Stimulated activated CD4-positive, alpha-beta T cell treated with anti-CD3 and anti-CD28 coated beads, TNF-alpha, amount 100 ng/mL, for 4 hours (primary cell): Measurements from ENCODE around the gene PAX2.

Experiments
- DNase-seq, 3 experiments: peaks; one replicate each; pipeline ENCODE4 v3.0.0-alpha.2; 2020; ENCODE audit warnings: low read depth in 3 of 3

Gene PAX2

DNA sequence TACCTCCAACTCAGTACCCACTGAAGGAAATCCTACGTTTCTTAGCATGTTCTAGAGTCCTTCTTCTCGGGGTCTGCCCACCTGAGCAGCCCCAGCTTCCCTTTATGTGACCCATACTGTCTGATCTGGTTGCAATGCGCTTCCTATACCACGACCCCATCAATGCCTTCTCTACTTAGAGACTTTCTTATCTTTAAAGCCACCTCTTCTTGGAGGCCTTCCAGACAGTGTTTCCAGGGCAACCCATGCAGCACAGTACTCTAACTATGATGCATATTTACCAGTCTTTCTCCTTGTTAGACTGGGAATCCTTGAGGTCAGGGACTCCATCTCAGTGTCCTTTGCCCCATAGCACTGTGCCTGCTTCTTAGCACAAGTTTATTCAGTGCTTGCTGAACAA lies 112.9 kb downstream of the PAX2 start:
- DNase-seq, result no peak

DNA sequence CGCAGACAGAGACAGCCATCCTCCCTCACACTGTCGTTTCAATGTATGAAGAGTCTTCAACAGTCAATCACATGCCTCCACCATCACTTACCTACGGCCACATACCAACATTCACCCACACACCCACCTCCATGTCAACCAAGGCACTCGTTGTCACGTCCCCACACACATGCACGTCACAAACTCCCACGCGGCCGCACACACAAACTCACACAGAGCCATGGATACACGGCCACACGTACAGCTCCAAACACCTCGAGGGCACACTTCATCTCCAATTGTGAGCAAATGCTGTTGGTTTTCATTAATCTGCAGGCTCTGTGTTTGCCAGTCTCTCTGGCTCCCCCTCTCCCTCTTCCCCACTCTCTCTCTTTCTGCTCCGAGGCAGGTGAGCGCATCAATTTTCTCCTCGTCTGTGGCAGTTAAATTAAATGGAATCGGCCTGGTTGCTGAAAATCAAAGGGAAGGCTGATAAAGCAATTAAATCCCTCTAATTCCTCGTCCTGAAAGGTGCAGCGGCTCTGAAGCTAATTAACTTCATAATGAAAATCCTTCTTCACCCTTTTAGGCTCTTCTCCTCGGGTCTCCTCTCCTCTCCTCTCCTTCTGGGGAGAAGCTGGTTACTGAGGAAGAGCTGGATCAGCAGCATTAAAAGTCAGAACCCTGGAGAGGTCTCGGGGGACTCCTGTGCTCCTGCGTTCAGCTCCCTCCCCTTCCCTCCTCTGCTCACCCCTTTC lies 113.5 kb downstream of the PAX2 start:
- DNase-seq, result no peak

DNA sequence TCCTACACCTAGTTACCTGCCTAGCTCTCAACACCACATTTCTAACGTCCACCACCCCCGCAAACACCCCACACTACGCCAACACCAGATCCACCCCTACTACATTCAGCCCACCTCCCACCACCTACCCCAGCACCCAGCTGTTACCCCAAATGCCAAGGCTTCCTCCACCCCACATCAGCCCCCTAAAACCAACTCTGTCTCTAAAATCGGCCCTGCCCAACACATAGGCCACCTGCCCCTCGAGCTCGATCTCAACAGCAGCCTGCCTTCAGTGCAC lies 114.0 kb downstream of the PAX2 start:
- no peak for DNase-seq

DNA sequence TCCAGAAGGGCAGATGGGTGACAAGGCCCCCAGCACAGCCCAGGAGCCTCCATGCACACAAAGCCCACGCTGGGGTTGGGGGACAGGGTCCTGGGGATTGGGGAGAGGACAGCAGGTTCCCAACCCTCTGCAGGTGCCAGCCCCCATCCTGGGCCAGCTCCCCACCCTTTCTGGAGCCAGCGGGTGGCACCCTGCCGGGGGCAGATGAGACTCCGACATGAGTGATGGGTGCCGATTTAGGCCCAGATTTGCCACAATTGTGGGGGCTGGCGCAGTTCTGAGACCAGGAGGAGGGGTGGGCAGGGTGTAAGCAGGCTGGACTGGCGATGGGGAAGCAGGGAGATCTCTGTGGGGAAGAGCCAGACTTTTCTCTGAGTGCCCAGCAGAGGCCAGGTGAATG lies 118.1 kb downstream of the PAX2 start:
- no peak for DNase-seq

DNA sequence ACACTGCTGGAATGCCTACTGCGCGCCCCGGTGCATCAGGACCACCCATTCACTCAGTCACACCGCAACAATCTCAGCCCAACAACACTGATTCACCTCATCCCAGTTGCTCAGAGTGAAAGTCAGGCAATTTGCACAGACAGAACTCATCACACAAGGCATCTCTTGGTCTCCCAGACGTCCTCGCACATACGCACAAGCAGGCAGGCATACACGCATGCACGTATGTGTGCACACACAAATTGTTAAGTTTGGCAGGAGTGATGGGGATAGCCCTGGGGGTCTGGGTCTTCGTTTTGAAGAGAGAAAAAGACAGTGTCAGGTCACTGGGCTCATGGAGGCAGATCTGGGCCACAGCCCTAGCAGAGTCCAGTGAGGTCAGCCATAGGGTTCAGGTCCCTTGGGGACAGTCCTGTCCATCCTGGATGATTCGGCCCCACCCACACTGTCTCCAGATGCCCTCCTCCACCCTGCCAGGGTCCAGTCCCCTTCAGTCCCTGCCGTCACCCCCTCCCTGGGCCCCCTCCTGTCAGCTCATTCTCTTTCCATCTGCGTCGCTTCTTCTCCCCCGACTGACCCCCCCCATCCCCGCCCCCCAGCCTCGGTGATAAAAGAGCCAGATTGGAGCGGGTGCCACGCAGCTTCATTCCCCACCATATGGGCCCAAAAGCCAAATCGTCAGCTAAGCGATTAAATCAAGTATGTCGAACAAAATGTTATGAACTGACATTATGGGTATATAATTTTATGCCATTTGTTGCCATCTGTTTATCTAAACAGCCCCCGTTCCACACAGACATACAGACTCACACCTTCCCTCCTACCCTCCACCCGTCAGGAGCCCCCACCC lies 118.9 kb downstream of the PAX2 start:
- DNase-seq, result no peak

DNA sequence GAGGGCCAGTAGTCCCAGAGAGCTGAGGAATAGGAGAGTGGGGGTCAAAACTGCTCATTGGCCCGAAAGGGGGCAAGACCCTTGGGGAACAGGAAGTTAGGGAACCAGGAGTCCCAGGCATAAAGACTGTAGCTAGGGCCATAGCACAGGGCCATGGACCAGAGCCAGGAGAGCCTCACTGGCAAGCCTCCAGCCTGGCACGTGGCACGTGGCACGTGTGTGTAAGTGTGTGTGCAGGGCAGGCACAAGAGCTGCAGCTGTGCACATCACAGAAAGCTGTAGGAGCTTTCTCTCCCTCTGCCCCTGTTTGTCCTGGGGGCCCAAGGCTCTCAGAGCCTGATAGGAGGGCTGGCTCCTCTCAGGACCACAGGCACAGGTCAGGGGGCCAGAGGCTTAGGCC lies 119.6 kb downstream of the PAX2 start:
- no peak for DNase-seq

DNA sequence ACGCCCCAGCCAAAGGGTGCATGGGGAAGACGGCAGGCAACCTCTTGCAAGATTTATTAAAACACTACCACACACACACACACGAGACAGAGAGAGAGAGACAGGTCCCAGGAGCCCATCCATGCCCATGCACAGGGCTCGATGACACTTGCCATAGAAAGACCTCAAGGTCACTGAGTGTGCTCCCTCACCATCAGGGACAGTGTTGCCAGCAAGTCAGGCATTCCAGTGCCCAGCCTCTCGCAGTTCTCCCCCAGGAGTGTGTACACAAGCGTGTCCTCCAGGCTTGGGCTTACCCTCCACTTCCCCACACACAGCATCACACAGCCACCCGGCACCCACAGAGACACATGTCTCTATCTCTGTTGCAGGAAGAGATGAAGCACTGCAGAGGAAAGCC lies 120.6 kb downstream of the PAX2 start:
- DNase-seq, result no peak

DNA sequence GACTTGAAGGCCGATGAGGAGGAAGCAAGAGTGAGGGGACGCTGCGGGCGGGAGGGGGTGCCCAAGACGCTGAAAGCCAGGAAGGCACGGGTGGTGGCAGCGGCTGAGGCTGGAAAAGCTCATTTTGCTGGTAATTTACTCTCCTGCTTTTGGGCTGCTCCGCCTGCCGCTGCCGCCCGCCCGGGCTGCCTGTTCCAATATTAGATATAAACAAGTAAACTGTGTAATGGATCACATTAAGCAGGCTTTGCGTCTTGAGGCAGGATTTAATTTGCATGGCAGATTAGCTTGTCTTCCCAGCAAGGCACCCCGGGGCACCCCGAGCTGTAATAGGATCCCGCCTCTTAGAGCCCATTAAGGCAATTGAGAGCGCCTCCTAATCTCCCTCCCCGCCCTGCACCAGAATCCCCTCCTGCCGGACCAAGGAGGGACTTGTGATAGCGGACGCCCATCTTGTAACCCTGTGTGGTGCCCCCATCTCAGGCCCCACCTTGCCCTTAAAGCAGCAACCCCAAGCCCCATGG lies 121.3 kb downstream of the PAX2 start:
- DNase-seq, result no peak

DNA sequence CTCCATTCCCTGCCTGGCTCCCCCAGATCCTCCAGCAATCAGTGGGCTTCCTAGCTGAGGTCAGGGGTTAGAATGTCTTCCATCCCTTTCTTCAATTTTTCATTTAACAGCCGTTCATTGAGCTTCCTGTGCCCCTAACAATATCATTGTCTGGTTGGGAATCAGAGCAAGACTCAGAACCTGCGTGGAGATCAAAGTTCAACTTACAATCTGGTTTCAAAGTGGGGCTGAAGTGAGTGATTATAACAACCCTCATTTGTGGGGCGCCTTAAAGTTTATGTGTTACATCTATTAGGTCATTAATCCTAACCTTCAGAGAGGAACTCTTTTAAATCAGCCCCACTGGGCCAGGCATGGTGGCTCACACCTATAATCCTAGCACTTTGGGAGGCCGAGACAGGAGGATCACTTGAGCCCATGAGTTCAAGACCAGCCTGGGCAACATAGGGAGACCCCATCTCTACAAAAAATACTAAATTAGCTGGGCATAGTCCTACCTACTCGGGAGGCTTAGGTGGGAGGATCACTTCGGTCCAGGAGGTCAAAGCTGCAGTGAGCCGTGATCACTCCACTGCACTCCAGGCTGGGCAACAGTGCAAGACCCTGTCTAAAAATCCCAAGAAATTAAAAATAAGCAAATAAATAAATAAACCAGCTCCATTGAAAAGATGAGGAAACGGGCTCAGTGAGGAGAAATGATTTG lies 122.0 kb downstream of the PAX2 start:
- DNase-seq, result no peak

DNA sequence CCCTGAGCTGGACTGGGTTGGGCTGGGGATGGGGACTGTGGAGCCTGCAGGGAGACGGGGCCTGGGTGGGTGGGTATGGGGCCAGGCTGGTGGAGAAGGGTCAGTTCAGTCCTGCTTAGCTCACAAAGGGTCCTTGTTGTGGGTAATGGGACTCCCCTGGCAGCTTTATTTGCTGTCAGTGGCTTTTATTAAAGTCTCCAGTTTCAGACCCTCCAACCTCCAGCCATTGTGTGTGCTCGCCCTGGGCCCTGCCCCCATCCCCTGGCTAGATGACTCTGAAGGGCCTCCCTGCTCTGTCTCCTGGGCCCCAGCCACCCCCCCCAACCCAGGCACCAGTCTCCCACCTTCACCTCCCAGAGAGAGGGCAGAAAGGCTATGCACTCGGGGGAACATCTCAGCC lies 123.0 kb downstream of the PAX2 start:
- DNase-seq, result no peak

DNA sequence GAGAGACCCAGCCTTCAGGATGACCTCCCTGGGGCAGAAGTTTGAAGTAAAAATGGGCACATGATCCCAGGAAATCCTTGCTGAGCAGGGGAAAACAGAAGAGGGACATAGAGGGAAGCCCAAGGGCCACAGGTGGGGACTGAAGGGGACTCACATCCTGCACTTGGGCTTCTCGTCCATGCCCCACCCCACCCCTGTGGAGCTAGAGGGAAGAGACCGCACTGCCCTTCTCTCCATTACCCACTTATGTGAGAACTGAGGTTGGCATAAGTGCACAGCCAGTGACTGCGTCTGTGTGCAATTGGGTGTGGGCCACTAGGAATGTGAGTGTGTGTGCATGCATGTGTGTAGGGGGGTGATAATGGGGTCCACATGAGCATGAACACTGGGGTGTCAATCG lies 124.0 kb downstream of the PAX2 start:
- DNase-seq, result no peak

DNA sequence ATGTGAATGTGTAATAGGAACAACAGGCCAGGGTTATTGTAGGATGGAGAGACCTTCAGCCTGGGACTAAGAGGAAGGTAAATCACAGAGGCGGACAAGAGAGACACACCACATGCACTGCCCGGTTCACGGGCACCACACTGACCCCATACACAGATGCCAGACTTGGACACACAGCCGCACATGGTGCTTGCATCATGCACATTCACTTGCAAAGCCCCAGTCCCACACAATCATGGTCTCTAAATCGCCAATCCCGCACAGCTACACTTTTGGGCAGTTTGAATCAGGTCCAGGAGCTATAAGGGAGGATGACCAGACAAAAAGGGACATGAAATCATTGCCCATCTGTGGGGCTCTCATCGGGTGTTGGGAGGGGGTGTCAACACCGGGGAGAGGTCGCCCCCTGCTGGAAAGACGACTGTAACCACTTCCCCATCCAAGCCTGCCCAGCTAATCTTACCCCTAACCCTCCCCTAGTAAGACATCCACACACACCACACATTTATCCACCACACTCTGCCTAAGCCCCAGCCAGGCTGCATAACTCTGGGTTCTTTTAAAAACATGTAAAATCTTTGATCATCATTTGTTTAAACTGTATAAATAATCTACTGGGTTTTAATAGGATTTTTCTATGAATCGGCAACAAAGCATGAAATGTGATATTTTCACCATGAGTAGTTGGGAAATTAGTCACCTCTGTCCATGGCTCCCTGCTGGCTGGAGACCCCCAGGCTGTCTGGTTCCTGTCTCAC lies 126.8 kb downstream of the PAX2 start:
- peak; percentile 11 to 37 (median 13) for DNase-seq

DNA sequence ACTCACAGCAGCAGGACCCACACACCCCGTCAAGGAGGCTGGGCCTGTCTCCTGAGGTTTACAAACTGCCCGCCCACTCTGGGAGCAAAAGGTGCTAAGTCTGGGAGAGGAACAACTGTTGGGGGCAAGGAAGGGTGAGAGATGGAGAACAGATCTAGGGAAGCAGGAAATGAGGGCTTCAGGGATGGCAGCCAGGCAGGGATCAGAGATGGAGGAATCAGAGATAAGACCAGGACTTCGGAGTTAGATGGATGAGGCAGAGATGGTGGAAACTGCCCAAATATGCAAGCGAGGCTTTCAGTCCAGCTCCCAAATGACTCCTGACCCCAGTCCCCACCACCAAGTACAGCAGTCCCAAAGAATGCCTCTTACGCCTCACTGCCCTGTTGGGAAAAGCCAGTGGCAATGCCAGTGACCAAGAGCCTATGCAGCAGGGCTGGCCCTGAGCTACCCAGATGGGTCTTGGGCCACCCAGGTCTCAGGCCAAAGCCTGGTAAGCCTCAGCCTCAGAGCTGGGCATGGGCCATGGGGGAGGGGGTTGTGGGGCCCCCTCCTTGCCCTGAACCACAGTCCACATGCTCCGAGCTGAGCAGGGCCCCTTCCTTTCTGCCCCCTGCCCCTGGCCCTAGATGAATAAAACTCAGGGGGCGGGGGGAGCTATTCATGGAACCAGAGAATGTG lies 127.9 kb downstream of the PAX2 start:
- no peak for DNase-seq

DNA sequence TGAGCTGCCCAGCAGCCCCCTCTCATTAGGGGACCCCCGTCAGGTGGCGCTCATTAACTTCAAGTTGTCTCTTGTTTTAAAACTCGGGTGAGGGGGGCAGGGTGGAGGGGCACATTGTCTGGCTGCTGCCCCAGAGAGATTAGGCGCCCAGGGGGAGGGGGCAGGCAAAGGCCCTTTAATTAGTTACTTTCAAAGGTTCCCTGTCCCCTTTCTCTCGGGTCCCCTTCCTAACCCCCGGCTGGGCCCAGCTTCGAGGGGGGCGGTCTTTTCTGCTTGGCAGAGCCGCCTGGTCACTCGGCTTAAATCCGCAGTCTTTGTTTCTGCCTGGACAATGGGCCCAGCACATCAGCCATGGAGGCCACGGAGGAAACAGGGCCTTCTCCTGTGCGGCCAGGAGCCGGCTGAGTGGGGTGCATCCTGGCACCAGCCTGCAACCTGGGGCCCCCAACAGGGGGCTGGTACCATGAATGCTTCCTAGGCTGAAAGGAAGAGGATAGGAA lies 128.5 kb downstream of the PAX2 start:
- DNase-seq, result no peak

DNA sequence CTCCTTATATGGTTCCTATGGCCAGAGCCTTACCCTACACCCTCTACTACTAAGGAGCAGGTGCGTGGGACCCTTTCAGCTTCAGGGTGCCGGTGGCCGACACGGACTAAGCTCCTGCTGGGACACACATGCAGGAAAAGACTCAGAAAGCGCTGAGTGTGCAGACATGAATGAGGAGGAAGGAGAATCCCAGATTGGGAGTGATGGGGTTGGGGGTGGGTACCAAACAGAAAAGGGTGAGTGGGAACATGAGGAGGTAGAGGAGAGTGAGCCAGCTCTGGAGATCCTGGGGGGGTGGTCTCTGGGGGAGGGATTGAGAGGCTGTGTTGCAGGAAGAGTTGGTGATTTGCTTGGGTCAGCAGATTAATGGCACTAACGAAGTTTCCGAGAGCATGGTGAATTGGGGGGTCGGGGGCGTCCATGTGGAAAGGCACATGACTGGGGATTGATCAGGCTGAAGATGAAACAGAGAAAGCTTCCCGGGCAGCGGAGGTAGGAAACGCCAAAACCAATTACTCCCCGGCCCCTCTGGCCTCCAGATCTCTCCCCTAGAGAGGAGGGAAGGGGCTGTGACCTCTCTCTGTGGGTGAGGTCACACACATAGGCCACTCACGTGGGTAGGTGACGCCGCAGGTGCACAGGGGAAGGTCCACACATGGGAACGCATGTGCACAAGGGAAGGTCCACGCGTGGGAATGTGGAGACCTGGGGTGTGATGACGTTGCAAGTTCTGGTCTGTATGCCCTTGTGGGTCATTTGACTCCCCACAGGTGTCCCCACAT lies 129.5 kb downstream of the PAX2 start:
- DNase-seq, result no peak

DNA sequence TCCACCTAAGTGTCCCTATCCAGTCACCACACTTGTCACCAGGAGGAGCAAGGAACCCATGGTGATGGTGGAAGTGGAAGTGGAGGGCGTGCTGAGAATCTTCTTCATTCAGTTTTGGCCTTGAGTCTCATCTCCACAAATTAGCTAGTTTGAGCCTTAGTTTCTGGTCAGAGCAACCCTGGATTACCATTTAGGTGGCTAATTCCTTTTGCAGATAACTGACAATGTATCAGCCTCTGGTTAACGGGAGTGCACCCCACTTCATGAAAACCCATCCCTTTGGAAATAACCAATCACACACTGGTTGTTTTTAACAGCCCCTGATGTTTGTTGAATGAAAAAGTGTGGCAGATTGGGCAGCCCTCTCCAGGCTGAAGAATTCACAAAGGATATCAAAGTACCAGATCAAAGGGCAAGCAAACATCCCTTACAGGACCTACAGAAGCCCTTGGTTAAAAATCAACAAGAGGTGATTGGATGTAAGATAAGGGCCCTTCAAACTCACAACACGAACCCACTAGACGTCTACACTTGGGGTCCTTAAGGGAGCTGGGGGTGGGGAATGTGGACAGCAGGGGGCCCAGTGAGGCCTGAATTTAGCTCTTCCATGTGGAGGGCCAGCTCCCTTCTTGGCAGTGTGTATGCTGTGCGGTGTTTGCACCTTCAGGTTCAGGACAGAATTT lies 130.2 kb downstream of the PAX2 start:
- DNase-seq, result no peak

DNA sequence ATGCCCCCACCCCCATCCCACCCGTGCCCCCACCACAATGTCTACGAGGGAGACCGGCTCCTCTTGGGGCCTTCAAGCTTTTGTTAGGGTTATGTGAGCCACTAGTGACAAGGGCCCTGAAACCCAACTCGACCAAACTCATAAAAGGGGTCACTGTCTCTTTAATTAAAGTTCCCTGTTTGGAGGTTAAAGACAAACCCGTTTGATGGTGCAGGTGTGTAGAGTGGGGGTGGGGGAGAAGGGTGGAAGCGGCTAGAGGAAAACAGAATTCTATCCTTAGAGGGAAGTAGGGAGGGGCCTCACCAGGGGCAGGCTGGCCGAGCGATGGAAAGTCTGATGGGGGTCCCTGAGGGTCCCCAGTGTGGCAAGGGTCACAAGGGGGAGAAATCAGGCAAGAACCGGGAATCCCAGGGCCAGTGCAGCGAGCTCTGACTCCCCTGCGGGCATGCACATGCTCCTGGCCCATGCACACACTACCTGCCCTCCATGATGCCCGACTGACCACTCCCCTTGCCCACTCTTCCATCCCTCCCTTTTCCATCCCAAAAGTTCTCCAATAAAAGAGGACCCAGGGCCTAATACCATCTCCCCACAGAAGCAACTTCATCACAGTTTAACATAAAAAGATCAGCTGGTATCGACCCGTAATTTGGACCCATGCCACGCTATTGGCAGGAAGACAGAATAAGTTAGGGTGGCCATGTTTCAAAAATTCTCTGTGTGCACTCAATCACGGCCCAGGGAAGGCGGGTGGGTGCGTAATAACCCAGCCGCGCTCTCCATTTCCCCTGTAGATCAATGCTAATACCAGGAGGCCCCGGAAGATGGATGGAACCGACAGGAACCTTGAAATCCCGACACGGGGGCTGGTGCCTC lies 131.4 kb downstream of the PAX2 start:
- DNase-seq, result no peak

DNA sequence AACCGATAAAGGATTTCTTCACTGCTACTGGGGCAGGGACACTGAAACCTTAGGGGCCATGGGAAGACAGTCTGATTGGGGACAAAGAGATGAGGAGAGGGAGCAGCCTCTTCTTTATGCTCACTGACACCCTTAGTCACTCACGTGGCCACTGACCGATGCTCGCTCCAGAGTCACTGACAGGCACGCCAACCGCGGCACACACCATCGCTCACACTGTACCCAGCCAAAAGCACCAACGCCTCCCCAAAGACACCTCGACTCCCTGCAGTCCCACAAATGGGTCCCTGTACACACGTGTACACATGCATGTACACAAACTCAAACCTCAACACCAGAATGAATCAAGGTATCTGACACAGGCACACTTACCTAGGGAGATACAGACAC lies 132.1 kb downstream of the PAX2 start:
- no peak for DNase-seq
